Keratinocyte (primary cell): Measurements from ENCODE around the gene CALCR. TPM values are rescaled to one million over a fixed set of nuclear protein-coding genes. Genes with fewer than 3 reads are reported as not detected.

Source experiments
- DNase-seq: peaks from one replicate; pipeline ENCODE4 v3.0.0-alpha.2; 2011; ENCODE audit warnings: low read depth, missing footprints, low spot score
- FAIRE-seq: peaks from 2 replicates; lab custom pipeline; 2011; peaks lifted over from hg19 to GRCh38; lab: Jason Lieb, UNC
- H2AFZ ChIP-seq: 2 replicates; pipeline ENCODE4 v1.6.0; 2012; ENCODE audit warnings: low read length, control low read depth, inconsistent platforms; ENCODE audit not compliant: control insufficient read depth
- H3K27ac ChIP-seq: 2 replicates; pipeline ENCODE4 v1.5.1; 2011; ENCODE audit warnings: low read length; ENCODE audit not compliant: control insufficient read depth, insufficient read depth
- H3K27me3 ChIP-seq: 3 replicates; pipeline ENCODE4 v1.6.0; 2011; ENCODE audit warnings: low read length; ENCODE audit not compliant: control insufficient read depth, insufficient read depth; ENCODE audit errors: extremely low read depth
- H3K36me3 ChIP-seq, 2 experiments: 2 replicates in 1 of 2; 3 replicates in 1 of 2; pipeline ENCODE4 v1.5.1; 2011; ENCODE audit warnings: low read length in 2 of 2, mild to moderate bottlenecking in 1 of 2; ENCODE audit not compliant: control insufficient read depth in 2 of 2, insufficient read depth in 2 of 2; ENCODE audit errors: extremely low read depth in 1 of 2
- H3K4me1 ChIP-seq: 3 replicates; pipeline ENCODE4 v1.5.1; 2011; ENCODE audit warnings: low read length; ENCODE audit not compliant: control insufficient read depth, insufficient read depth; ENCODE audit errors: extremely low read depth
- H3K4me2 ChIP-seq: 3 replicates; pipeline ENCODE4 v1.6.0; 2011; ENCODE audit warnings: low read depth, low read length; ENCODE audit not compliant: control insufficient read depth, insufficient read depth; ENCODE audit errors: extremely low read depth
- H3K4me3 ChIP-seq, 3 experiments: fragments of 200-600 bp in 1 of 3; sonication (generic) in 1 of 3; 2 replicates in 2 of 3; 3 replicates in 1 of 3; pipeline ENCODE4 v1.5.1; 2011 to 2016; ENCODE audit warnings: low read length in 3 of 3, mild to moderate bottlenecking in 3 of 3, control low read depth in 2 of 3, inconsistent platforms in 1 of 3, low read depth in 1 of 3, mixed read lengths in 1 of 3, mixed run types in 1 of 3, moderate library complexity in 1 of 3; ENCODE audit not compliant: control insufficient read depth in 2 of 3, insufficient read depth in 2 of 3; ENCODE audit errors: extremely low read depth in 1 of 3
- H3K79me2 ChIP-seq: 2 replicates; pipeline ENCODE4 v1.6.0; 2012; ENCODE audit warnings: low read length; ENCODE audit not compliant: control insufficient read depth, insufficient read depth
- H3K9ac ChIP-seq: 3 replicates; pipeline ENCODE4 v1.6.0; 2011; ENCODE audit warnings: low read length; ENCODE audit not compliant: control insufficient read depth, insufficient read depth; ENCODE audit errors: extremely low read depth
- H3K9me1 ChIP-seq: 3 replicates; pipeline ENCODE4 v1.6.0; 2011; ENCODE audit warnings: low read length; ENCODE audit not compliant: control insufficient read depth, insufficient read depth; ENCODE audit errors: extremely low read depth
- H3K9me3 ChIP-seq: 2 replicates; pipeline ENCODE4 v1.5.1; 2012; ENCODE audit warnings: low read depth, low read length; ENCODE audit not compliant: control insufficient read depth
- H4K20me1 ChIP-seq: 3 replicates; pipeline ENCODE4 v1.6.0; 2011; ENCODE audit warnings: low read length; ENCODE audit not compliant: control insufficient read depth, insufficient read depth; ENCODE audit errors: extremely low read depth
- EZH2 ChIP-seq: IDR thresholded peaks from one replicate; pipeline ENCODE4 v1.6.1; 2012; ENCODE audit warnings: inconsistent platforms, mild to moderate bottlenecking, low read length, moderate library complexity
- dilution Hi-C: fragments of 300-500 bp; cut with MboI; formaldehyde crosslinking; loops from one replicate; pipeline ENCODE4 v1.7.0; 2020; ENCODE audit warnings: low sequenced_read_pairs; ENCODE audit not compliant: extremely low pct_ligation_motif_present
- polyA plus RNA-seq, 5 experiments: library from polyadenylated mRNA; depleted of rRNA in 3 of 5; stranded (reverse) in 3 of 5; stranded (forward) in 1 of 5; unstranded in 1 of 5; fragments of >200 nt; gene quantifications; 1 replicate in 1 of 5; 2 replicates in 3 of 5; 3 replicates in 1 of 5; pipeline versions ENCODE4 v1.2.1 to v1.2.3, GENCODE V29; 2011 to 2012; ENCODE audit warnings: missing spikeins in 2 of 5, low read depth in 1 of 5, low replicate concordance in 1 of 5
- TF ChIP-seq, protein P1 (sequence below), 3 experiments: IDR thresholded peaks in 1 of 3; conservative IDR thresholded peaks in 1 of 3; optimal IDR thresholded peaks in 1 of 3; 2 replicates in 2 of 3; 3 replicates in 1 of 3; pipeline versions ENCODE3 to v1.5.1; 2011; ENCODE audit warnings: low read length in 3 of 3, mild to moderate bottlenecking in 3 of 3, moderate library complexity in 2 of 3, control low read depth in 1 of 3, inconsistent platforms in 1 of 3; ENCODE audit not compliant: insufficient read depth in 2 of 3; ENCODE audit errors: extremely low read depth in 1 of 3

The CALCR gene
- polyA plus RNA-seq, 1 donor (not counting 4 experiments of a cell fraction or from before 2014, with no cell fraction given), result not detected

DNA sequence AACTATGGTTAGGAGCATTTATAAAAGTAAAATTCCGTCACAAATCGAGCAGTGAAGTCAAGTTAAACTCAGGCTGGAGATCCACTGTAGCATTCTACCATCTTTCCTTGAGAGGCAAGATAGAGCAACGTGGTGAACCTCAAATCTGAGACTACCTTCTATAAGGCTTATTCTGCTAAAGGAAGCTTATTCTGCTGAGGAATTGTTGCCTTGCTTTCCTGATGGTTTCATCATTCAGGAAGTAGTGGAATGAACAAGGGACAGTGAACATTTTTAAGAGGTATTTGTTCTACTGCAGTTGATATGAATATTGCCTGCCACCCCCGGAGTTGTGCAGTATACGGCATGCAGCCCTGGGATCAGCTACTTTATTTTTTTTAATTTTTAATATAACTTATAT is 171.6 kb downstream of the CALCR start:
- Histone ChIP-seq H3K4me2 (no peak overlapping the region), H3K27me3 (peaks cover 10% of the 10 kb centered on the region), H2AFZ (no peak overlapping the region), H3K79me2 (no peaks in the 10 kb centered on the region), H4K20me1 (no peaks in the 10 kb centered on the region), H3K36me3 (no peaks in the 10 kb centered on the region), H3K9ac (no peak overlapping the region), H3K4me1 (no peaks in the 10 kb centered on the region), H3K27ac (no peak overlapping the region), H3K4me3 (no peak overlapping the region), H3K9me3 (no peaks in the 10 kb centered on the region), H3K9me1 (no peaks in the 10 kb centered on the region)
- dilution Hi-C loops, result no loop called here
- no peak for FAIRE-seq
- DNase-seq, result no peak
- TF ChIP-seq EZH2, result no peak
- TF ChIP-seq, protein P1, sequence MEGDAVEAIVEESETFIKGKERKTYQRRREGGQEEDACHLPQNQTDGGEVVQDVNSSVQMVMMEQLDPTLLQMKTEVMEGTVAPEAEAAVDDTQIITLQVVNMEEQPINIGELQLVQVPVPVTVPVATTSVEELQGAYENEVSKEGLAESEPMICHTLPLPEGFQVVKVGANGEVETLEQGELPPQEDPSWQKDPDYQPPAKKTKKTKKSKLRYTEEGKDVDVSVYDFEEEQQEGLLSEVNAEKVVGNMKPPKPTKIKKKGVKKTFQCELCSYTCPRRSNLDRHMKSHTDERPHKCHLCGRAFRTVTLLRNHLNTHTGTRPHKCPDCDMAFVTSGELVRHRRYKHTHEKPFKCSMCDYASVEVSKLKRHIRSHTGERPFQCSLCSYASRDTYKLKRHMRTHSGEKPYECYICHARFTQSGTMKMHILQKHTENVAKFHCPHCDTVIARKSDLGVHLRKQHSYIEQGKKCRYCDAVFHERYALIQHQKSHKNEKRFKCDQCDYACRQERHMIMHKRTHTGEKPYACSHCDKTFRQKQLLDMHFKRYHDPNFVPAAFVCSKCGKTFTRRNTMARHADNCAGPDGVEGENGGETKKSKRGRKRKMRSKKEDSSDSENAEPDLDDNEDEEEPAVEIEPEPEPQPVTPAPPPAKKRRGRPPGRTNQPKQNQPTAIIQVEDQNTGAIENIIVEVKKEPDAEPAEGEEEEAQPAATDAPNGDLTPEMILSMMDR (optimal IDR thresholded peaks at IDR 0.05 in 1 of 3, IDR thresholded peaks at IDR 0.05 in 1 of 3, conservative IDR thresholded peaks at IDR 0.05 in 1 of 3; ENCODE audit: extremely low read depth in 1 of 3, insufficient read depth in 2 of 3, low read length in 3 of 3), result no peak

DNA sequence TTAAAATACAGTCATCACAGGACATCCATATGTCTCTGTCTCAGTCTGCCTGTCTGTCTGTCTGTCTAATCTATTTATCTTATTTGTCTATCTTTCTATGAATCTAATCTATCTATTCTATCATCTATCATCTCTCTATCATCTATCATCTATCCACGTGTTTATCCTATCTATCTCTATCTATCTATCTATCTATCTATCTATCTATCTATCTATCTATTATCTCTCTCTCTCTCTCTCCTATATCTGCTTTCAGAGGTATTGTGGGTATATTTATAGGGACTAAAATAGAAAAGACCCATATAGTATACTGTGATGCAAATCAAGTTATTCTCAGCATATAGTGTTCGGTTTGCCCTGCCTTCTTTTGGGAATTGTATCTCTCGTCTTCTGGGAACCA is 174.9 kb downstream of the CALCR start:
- DNase-seq, result no peak
- dilution Hi-C loops, result no loop called here
- H3K4me3 ChIP-seq, result no peak overlapping the region
- H3K9ac ChIP-seq, result no peak overlapping the region
- no peaks in the 10 kb centered on the region for H4K20me1 ChIP-seq
- H3K79me2 ChIP-seq, result no peaks in the 10 kb centered on the region
- H3K27ac ChIP-seq, result no peak overlapping the region
- no peaks in the 10 kb centered on the region for H3K36me3 ChIP-seq
- no peaks in the 10 kb centered on the region for H3K9me3 ChIP-seq
- no peak overlapping the region for H3K4me2 ChIP-seq
- H3K27me3 ChIP-seq, result peaks cover 3% of the 10 kb centered on the region
- no peak for TF ChIP-seq EZH2
- TF ChIP-seq, protein P1 (optimal IDR thresholded peaks at IDR 0.05 in 1 of 3, IDR thresholded peaks at IDR 0.05 in 1 of 3, conservative IDR thresholded peaks at IDR 0.05 in 1 of 3; ENCODE audit: extremely low read depth in 1 of 3, insufficient read depth in 2 of 3, low read length in 3 of 3), result no peak
- H3K9me1 ChIP-seq, result no peaks in the 10 kb centered on the region
- H3K4me1 ChIP-seq, result no peaks in the 10 kb centered on the region
- FAIRE-seq, result no peak
- H2AFZ ChIP-seq, result no peak overlapping the region
